RWPE2 (cell line): ENCODE data around the gene DLGAP4.

Experiments used
- ATAC-seq: fragments of 200-7000 bp; cut with Tn5 transposase; 3 replicates; pipeline ENCODE4 v1.9.1; 2021; ENCODE audit warnings: low read depth
- DNase-seq: peaks from one replicate; pipeline ENCODE4 v3.0.0-alpha.2; 2020; ENCODE audit warnings: low spot score
- H3K27ac ChIP-seq: fragments of 450-650 bp; 2 replicates; pipeline ENCODE4 v1.5.1; 2017; ENCODE audit warnings: mild to moderate bottlenecking; ENCODE audit not compliant: poor library complexity, severe bottlenecking
- H3K27me3 ChIP-seq: fragments of 250-450 bp; sonication (Bioruptor Pico); 2 replicates; pipeline ENCODE4 v1.5.1; 2021; ENCODE audit warnings: mild to moderate bottlenecking, moderate library complexity; ENCODE audit not compliant: insufficient read depth, poor library complexity, severe bottlenecking
- H3K36me3 ChIP-seq: fragments of 250-450 bp; sonication (Bioruptor Pico); 2 replicates; pipeline ENCODE4 v1.5.1; 2020; ENCODE audit warnings: low read depth, mild to moderate bottlenecking, moderate library complexity
- H3K4me1 ChIP-seq: fragments of 250-450 bp; sonication (Bioruptor Pico); 2 replicates; pipeline ENCODE4 v1.5.1; 2021; ENCODE audit warnings: mild to moderate bottlenecking, moderate library complexity; ENCODE audit not compliant: insufficient read depth, poor library complexity, severe bottlenecking
- H3K4me3 ChIP-seq: fragments of 250-450 bp; sonication (Bioruptor Pico); 2 replicates; pipeline ENCODE4 v1.5.1; 2021; ENCODE audit warnings: mild to moderate bottlenecking, moderate library complexity; ENCODE audit not compliant: severe bottlenecking
- H3K9me3 ChIP-seq: fragments of 250-450 bp; sonication (Bioruptor Pico); 2 replicates; pipeline ENCODE4 v1.5.1; 2021; ENCODE audit warnings: mild to moderate bottlenecking, moderate library complexity; ENCODE audit not compliant: severe bottlenecking
- TF ChIP-seq, protein P1 (sequence below): fragments of 450-650 bp; IDR thresholded peaks from one replicate; pipeline ENCODE4 v1.5.1; 2017; ENCODE audit warnings: mild to moderate bottlenecking, moderate library complexity; ENCODE audit not compliant: poor library complexity, severe bottlenecking

DLGAP4 gene

DNA sequence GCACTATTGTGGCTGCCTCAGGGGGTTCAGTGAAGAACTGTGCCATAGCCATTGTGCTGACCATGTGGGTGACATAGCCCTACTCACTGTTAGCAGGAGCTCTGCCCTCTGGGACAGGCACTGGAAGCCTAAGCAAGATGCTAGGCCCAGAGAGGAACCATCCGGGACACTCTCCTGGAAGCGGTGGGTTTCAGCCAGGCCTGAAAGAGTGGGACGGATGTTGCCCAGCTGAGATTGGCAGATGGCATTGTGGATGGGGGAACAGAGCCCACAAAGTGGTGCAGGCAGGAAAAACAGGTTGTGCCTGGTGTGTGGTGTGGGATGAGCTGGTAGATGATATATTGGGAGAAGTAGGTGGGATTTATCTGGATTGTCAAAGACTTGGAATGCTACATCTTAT, 40.1 kb downstream of the DLGAP4 start:
- H3K4me3 ChIP-seq, result no peak overlapping the region
- no peaks in the 10 kb centered on the region for H3K27me3 ChIP-seq
- H3K36me3 ChIP-seq, result no peaks in the 10 kb centered on the region
- TF ChIP-seq, protein P1, sequence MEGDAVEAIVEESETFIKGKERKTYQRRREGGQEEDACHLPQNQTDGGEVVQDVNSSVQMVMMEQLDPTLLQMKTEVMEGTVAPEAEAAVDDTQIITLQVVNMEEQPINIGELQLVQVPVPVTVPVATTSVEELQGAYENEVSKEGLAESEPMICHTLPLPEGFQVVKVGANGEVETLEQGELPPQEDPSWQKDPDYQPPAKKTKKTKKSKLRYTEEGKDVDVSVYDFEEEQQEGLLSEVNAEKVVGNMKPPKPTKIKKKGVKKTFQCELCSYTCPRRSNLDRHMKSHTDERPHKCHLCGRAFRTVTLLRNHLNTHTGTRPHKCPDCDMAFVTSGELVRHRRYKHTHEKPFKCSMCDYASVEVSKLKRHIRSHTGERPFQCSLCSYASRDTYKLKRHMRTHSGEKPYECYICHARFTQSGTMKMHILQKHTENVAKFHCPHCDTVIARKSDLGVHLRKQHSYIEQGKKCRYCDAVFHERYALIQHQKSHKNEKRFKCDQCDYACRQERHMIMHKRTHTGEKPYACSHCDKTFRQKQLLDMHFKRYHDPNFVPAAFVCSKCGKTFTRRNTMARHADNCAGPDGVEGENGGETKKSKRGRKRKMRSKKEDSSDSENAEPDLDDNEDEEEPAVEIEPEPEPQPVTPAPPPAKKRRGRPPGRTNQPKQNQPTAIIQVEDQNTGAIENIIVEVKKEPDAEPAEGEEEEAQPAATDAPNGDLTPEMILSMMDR, result no peak
- no peaks in the 10 kb centered on the region for H3K9me3 ChIP-seq
- peaks cover 3% of the 10 kb centered on the region for H3K4me1 ChIP-seq
- no peak overlapping the region for H3K27ac ChIP-seq
- DNase-seq (no peak), ATAC-seq (no peak)

DNA sequence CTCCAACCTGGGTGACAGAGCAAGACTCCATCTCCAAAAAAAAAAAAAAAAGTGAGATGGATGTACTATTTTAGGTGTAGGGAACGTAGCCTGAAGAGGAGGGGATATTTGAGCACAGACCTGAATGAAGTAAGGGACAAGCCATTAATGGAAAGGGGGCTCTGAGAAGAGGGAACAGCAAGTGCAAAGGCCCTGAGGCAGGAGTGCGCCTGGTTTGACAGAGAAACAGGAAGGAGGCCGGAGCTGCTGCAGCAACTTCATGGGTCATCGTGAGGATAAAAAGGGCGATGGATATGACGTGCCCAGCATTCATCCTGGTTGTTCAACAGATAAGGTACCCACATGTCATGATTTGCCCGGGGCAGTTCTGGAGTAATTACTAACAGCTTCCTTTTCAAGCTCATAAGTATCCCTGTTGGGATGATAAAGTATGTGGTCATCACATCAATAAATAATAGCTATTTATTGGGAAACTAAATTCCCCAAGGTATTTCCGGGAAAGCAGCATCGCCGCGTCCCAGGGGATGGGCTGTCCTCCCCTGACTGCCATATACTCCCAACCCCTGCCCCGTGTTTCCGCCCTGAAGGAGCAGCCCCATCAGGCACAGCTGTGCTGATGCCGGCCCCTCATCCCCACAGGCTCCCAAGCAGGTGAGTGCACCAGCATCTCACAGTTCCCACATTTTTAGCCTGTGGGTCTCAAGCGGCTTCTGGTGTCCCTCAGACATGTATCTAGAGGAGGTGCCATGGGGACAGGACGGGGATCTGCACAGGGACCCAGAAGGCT, 43.4 kb downstream of the DLGAP4 start:
- H3K4me3 ChIP-seq, result no peak overlapping the region

DNA sequence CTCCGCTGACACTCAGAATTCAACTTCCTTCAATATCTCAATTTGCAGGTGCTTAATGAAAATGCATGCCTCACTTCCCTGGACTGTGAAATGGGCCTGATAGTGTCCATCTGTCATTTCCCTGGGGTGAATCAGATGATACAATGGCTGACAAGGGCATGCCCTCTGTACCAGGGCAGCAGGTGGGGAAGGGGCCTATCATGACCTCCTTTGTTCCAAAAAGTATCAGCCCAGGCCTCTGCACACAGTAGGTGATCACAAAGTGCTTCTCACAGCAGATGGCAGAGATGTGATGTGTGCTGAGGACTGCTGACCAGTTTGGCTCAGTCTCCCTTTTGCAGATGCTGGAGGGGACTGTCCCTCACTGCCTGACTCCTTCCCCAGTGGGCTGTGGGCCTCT, 44.3 kb downstream of the DLGAP4 start:
- H3K4me3 ChIP-seq, result no peak overlapping the region
- DNase-seq, result no peak
- TF ChIP-seq, protein P1, result no peak
- no peaks in the 10 kb centered on the region for H3K27me3 ChIP-seq
- no peaks in the 10 kb centered on the region for H3K36me3 ChIP-seq
- no peak for ATAC-seq
- no peaks in the 10 kb centered on the region for H3K9me3 ChIP-seq
- peaks cover 10% of the 10 kb centered on the region for H3K4me1 ChIP-seq
- H3K27ac ChIP-seq, result peak overlapping the region; percentile 39

More for the DNA sequence above, 43.4 kb downstream of the DLGAP4 start:
- Histone ChIP-seq H3K27ac (peak overlapping the region; percentile 39), H3K36me3 (no peaks in the 10 kb centered on the region), H3K27me3 (no peaks in the 10 kb centered on the region), H3K9me3 (no peaks in the 10 kb centered on the region), H3K4me1 (peaks cover 10% of the 10 kb centered on the region)
- DNase-seq (peak; percentile 99), ATAC-seq (peak; percentile 87)
- TF ChIP-seq, protein P1, result no peak

DNA sequence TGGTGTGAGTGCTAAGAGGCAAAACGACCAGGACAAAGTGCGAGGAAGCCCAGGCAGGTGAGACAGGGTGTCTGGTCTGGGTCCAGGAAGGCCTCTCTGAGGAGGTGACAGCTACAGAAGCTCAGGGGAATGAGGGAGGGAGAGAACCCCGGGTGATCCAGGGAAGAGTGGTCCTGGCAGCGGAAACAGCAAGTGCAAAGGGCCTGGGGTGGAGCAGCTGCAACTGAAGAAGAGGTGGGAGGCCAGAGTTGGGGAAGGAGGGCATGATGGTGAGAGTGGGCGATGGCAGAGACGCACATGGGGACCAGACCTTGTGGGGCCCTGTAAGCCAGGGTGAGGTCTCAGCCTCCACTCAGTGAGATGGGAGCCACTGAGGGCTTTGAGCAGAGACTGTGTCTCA, 45.8 kb downstream of the DLGAP4 start:
- Histone ChIP-seq H3K4me3 (no peak overlapping the region), H3K27me3 (no peaks in the 10 kb centered on the region), H3K9me3 (no peaks in the 10 kb centered on the region), H3K36me3 (no peaks in the 10 kb centered on the region), H3K4me1 (peaks cover 10% of the 10 kb centered on the region), H3K27ac (no peak overlapping the region)
- TF ChIP-seq, protein P1, result no peak
- ATAC-seq (no peak), DNase-seq (no peak)
